GM23338 (cell line): Measurements from ENCODE around the gene FUT7. TPM values are rescaled to one million over a fixed set of nuclear protein-coding genes. Genes with fewer than 3 reads are reported as not detected.

ENCODE experiments used
- ATAC-seq: fragments of 200-7000 bp; cut with Tn5 transposase; 3 replicates; pipeline ENCODE4 v1.9.1; 2020
- DNase-seq: peaks from one replicate; pipeline ENCODE4 v3.0.0-alpha.2; 2015; ENCODE audit warnings: low spot score
- H2AFZ ChIP-seq: fragments of 200-600 bp; sonication (generic); 2 replicates; pipeline ENCODE4 v1.8.0; 2016; ENCODE audit warnings: antibody characterized with exemption, mild to moderate bottlenecking, moderate library complexity
- H3F3A ChIP-seq: fragments of 200-600 bp; sonication (generic); replicated peaks from 2 replicates; pipeline ENCODE4 v1.8.0; 2017; ENCODE audit warnings: antibody characterized with exemption, mixed run types, low read depth
- H3K27ac ChIP-seq: fragments of 200-600 bp; sonication (generic); 2 replicates; pipeline ENCODE4 v1.6.1; 2016; ENCODE audit warnings: low read depth
- H3K27me3 ChIP-seq: fragments of 200-600 bp; sonication (generic); 2 replicates; pipeline ENCODE4 v1.8.0; 2016; ENCODE audit warnings: mild to moderate bottlenecking, mixed run types, moderate library complexity; ENCODE audit not compliant: insufficient read depth
- H3K36me3 ChIP-seq: fragments of 200-600 bp; sonication (generic); 2 replicates; pipeline ENCODE4 v1.8.0; 2016; ENCODE audit warnings: mild to moderate bottlenecking; ENCODE audit not compliant: insufficient read depth
- H3K4me1 ChIP-seq: fragments of 200-600 bp; sonication (generic); 2 replicates; pipeline ENCODE4 v1.8.0; 2016; ENCODE audit warnings: mild to moderate bottlenecking, moderate library complexity; ENCODE audit not compliant: insufficient read depth
- H3K4me2 ChIP-seq: fragments of 200-600 bp; sonication (generic); 2 replicates; pipeline ENCODE4 v1.7.1; 2017; ENCODE audit warnings: mixed run types
- H3K4me3 ChIP-seq: fragments of 200-600 bp; sonication (generic); 2 replicates; pipeline ENCODE4 v1.6.1; 2016; ENCODE audit warnings: mixed run types
- H3K79me2 ChIP-seq: fragments of 200-600 bp; sonication (generic); replicated peaks from 2 replicates; pipeline ENCODE4 v1.8.0; 2017; ENCODE audit warnings: mild to moderate bottlenecking; ENCODE audit not compliant: insufficient read depth
- H3K9me2 ChIP-seq: fragments of 200-600 bp; sonication (generic); 2 replicates; pipeline ENCODE4 v1.8.0; 2017; ENCODE audit not compliant: insufficient read depth
- H4K20me1 ChIP-seq: fragments of 200-600 bp; sonication (generic); replicated peaks from 2 replicates; pipeline ENCODE4 v1.8.0; 2017; ENCODE audit warnings: mild to moderate bottlenecking; ENCODE audit not compliant: insufficient read depth
- H3K27ac Mint-ChIP-seq: 2 replicates; pipeline ENCODE4 v1.8.0; 2020; ENCODE audit warnings: inconsistent platforms, mild to moderate bottlenecking, moderate library complexity, mixed read lengths
- H3K27me3 Mint-ChIP-seq: 3 replicates; pipeline ENCODE4 v1.8.0; 2022; ENCODE audit warnings: low read depth, mild to moderate bottlenecking, moderate library complexity, mixed read lengths, inconsistent platforms; ENCODE audit not compliant: insufficient read depth, poor library complexity
- H3K36me3 Mint-ChIP-seq: 3 replicates; pipeline ENCODE4 v1.8.0; 2021; ENCODE audit warnings: low read depth, mild to moderate bottlenecking, inconsistent platforms, moderate library complexity, mixed read lengths
- H3K4me1 Mint-ChIP-seq: 3 replicates; pipeline ENCODE4 v1.8.0; 2020; ENCODE audit warnings: mild to moderate bottlenecking, inconsistent platforms, mixed read lengths
- H3K4me3 Mint-ChIP-seq: 3 replicates; pipeline ENCODE4 v1.8.0; 2021; ENCODE audit warnings: moderate library complexity, mild to moderate bottlenecking, inconsistent platforms, mixed read lengths
- H3K9me3 Mint-ChIP-seq: 3 replicates; pipeline ENCODE4 v1.8.0; 2020; ENCODE audit warnings: moderate library complexity, mild to moderate bottlenecking, inconsistent platforms, mixed read lengths
- CREB1 ChIP-seq: fragments of 250-450 bp; sonication (Bioruptor Pico); IDR thresholded peaks from 2 replicates; pipeline ENCODE4 v1.5.0; 2020; ENCODE audit warnings: low read depth, mild to moderate bottlenecking, moderate library complexity
- EZH2 ChIP-seq: fragments of 200-600 bp; sonication (generic); IDR thresholded peaks from one replicate; pipeline ENCODE4 v1.8.0; 2017; ENCODE audit warnings: antibody characterized with exemption, mild to moderate bottlenecking, low read depth; ENCODE audit not compliant: unreplicated experiment
- EZH2phosphoT487 ChIP-seq: fragments of 200-600 bp; sonication (generic); IDR thresholded peaks from one replicate; pipeline ENCODE4 v1.8.1; 2018; ENCODE audit warnings: antibody characterized with exemption; ENCODE audit not compliant: unreplicated experiment
- JUNB ChIP-seq: IDR thresholded peaks from one replicate; pipeline ENCODE4 v1.6.1; 2016; ENCODE audit warnings: antibody characterized with exemption; ENCODE audit not compliant: unreplicated experiment
- NANOG ChIP-seq: IDR thresholded peaks from 2 replicates; pipeline ENCODE4 v1.6.1; 2016; ENCODE audit warnings: antibody characterized with exemption, borderline replicate concordance
- POLR2AphosphoS5 ChIP-seq: IDR thresholded peaks from 2 replicates; pipeline ENCODE4 v1.6.1; 2016; ENCODE audit warnings: antibody characterized with exemption, low read depth
- STAT1 ChIP-seq: IDR thresholded peaks from one replicate; pipeline ENCODE4 v1.6.1; 2016; ENCODE audit warnings: antibody characterized with exemption; ENCODE audit not compliant: unreplicated experiment
- ZNF114 ChIP-seq: fragments of 250-450 bp; sonication (Bioruptor Pico); IDR thresholded peaks from 2 replicates; pipeline ENCODE4 v1.5.0; 2020; ENCODE audit warnings: mild to moderate bottlenecking, moderate library complexity
- polyA plus RNA-seq: library from polyadenylated mRNA; unstranded; fragments of >200 nt; fragmentation: Nextera tagmentation; extraction: Ambion mirVana; gene quantifications from 2 replicates; pipeline ENCODE4 v1.2.1, GENCODE V29; 2016
- total RNA-seq: library from RNA; depleted of rRNA; stranded (reverse); fragments of >200 nt; shearing (Covaris generic); gene quantifications from 2 replicates; pipeline ENCODE4 v1.2.3, GENCODE V29; 2014
- TF ChIP-seq, protein P1 (sequence below): fragments of 250-450 bp; sonication (Bioruptor Pico); IDR thresholded peaks from 2 replicates; pipeline ENCODE4 v1.5.0; 2020; ENCODE audit warnings: mild to moderate bottlenecking, moderate library complexity
- TF ChIP-seq, protein P2 (sequence below): IDR thresholded peaks from one replicate; pipeline ENCODE4 v1.6.1; 2018; ENCODE audit warnings: antibody characterized with exemption; ENCODE audit not compliant: unreplicated experiment
- TF ChIP-seq, protein P3 (sequence below): IDR thresholded peaks from 2 replicates; pipeline ENCODE4 v1.6.1; 2016; ENCODE audit warnings: antibody characterized with exemption

Gene FUT7
- total and polyA plus RNA-seq, 2 experiments from 2014 or later: not detected

DNA sequence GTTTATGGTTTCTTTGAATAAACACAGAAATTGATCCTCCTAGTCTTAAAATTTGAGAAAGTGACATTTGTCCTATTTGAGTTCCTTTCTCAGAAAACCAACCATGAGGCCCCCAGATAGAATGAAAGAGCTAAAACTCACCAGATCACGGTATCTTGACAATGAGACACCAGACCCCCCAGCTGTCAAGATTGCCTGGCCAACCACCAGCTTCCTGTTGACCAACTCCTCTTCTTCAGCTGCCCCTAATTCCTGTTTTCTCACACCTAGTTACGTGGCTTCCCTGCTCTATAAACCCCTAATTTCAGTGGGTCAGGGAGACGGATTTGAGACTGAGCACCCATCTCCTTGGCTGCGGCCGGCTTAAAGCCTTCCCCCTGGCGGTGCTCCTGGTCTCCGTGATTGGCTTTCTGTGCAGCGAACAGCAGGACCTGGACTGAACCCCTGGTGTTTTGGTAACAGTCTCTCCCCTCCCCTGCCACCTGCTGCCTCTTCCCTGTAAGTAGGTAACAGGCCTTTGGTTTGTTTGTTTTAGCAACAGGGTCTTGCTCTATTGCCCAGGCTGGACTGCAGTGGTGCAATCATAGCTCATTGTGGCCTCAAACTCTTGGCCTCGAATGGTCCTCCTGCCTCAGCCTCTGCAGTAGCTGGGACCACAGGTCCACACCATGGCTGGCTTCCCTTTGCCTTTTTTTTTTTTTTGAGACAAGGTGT is 26.8 kb upstream of the FUT7 start:
- Histone ChIP-seq H3K9me2 (no peaks in the 10 kb centered on the region), H3K27ac (no peak overlapping the region), H3F3A (no peaks in the 10 kb centered on the region), H3K4me2 (no peak overlapping the region), H3K4me1 (no peaks in the 10 kb centered on the region), H4K20me1 (no peaks in the 10 kb centered on the region), H2AFZ (no peak overlapping the region), H3K4me3 (no peak overlapping the region), H3K36me3 (no peaks in the 10 kb centered on the region), H3K27me3 (peaks cover 20% of the 10 kb centered on the region), H3K79me2 (no peaks in the 10 kb centered on the region)
- Mint-ChIP-seq H3K9me3 (no peaks in the 10 kb centered on the region), H3K27me3 (peaks cover 22% of the 10 kb centered on the region), H3K4me3 (no peak overlapping the region), H3K4me1 (peaks cover 2% of the 10 kb centered on the region; the same call in 1 of the 3 replicates), H3K36me3 (no peaks in the 10 kb centered on the region), H3K27ac (no peak overlapping the region)
- DNase-seq: no peak
- TF ChIP-seq CREB1: no peak
- no peak for ATAC-seq

DNA sequence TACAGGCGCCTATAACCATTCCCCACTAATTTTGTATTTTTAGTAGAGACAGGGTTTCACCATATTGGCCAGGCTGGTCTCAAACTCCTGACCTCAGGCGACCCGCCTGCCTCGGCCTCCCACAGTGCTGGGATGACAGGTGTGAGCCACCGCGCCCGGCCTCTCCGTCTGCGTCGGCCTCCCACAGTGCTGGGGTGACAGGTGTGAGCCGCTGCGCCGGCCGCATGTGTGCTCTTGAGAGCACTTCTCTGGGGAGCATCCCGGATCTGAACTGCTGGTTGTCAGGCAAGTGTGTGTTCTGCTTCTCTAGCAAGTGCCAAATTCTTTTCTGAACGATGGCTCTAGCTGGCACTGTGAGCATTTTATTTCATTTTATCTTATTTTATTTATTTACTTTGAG is 25.7 kb upstream of the FUT7 start:
- H3K9me3 Mint-ChIP-seq: no peaks in the 10 kb centered on the region
- Histone ChIP-seq H3K9me2 (no peaks in the 10 kb centered on the region), H3K4me1 (no peaks in the 10 kb centered on the region), H4K20me1 (no peaks in the 10 kb centered on the region), H3K79me2 (no peaks in the 10 kb centered on the region), H3K36me3 (no peaks in the 10 kb centered on the region), H3K4me2 (no peak overlapping the region), H3K27me3 (peaks cover 31% of the 10 kb centered on the region), H2AFZ (no peak overlapping the region), H3K4me3 (no peak overlapping the region), H3K27ac (no peak overlapping the region), H3F3A (0 out of 2 replicates have a peak, but pooled peaks cover under 1% of the 10 kb centered on the region)
- peaks cover 30% of the 10 kb centered on the region for H3K27me3 Mint-ChIP-seq
- ATAC-seq: no peak
- H3K4me3 Mint-ChIP-seq: no peak overlapping the region
- H3K4me1 Mint-ChIP-seq: peaks cover 2% of the 10 kb centered on the region; the same call in 1 of the 3 replicates
- TF ChIP-seq ZNF114 (CRISPR knock-in tag) (no peak), STAT1 (no peak), EZH2phosphoT487 (no peak), EZH2 (no peak), CREB1 (no peak), POLR2AphosphoS5 (no peak), JUNB (no peak), NANOG (no peak)
- TF ChIP-seq, protein P1, sequence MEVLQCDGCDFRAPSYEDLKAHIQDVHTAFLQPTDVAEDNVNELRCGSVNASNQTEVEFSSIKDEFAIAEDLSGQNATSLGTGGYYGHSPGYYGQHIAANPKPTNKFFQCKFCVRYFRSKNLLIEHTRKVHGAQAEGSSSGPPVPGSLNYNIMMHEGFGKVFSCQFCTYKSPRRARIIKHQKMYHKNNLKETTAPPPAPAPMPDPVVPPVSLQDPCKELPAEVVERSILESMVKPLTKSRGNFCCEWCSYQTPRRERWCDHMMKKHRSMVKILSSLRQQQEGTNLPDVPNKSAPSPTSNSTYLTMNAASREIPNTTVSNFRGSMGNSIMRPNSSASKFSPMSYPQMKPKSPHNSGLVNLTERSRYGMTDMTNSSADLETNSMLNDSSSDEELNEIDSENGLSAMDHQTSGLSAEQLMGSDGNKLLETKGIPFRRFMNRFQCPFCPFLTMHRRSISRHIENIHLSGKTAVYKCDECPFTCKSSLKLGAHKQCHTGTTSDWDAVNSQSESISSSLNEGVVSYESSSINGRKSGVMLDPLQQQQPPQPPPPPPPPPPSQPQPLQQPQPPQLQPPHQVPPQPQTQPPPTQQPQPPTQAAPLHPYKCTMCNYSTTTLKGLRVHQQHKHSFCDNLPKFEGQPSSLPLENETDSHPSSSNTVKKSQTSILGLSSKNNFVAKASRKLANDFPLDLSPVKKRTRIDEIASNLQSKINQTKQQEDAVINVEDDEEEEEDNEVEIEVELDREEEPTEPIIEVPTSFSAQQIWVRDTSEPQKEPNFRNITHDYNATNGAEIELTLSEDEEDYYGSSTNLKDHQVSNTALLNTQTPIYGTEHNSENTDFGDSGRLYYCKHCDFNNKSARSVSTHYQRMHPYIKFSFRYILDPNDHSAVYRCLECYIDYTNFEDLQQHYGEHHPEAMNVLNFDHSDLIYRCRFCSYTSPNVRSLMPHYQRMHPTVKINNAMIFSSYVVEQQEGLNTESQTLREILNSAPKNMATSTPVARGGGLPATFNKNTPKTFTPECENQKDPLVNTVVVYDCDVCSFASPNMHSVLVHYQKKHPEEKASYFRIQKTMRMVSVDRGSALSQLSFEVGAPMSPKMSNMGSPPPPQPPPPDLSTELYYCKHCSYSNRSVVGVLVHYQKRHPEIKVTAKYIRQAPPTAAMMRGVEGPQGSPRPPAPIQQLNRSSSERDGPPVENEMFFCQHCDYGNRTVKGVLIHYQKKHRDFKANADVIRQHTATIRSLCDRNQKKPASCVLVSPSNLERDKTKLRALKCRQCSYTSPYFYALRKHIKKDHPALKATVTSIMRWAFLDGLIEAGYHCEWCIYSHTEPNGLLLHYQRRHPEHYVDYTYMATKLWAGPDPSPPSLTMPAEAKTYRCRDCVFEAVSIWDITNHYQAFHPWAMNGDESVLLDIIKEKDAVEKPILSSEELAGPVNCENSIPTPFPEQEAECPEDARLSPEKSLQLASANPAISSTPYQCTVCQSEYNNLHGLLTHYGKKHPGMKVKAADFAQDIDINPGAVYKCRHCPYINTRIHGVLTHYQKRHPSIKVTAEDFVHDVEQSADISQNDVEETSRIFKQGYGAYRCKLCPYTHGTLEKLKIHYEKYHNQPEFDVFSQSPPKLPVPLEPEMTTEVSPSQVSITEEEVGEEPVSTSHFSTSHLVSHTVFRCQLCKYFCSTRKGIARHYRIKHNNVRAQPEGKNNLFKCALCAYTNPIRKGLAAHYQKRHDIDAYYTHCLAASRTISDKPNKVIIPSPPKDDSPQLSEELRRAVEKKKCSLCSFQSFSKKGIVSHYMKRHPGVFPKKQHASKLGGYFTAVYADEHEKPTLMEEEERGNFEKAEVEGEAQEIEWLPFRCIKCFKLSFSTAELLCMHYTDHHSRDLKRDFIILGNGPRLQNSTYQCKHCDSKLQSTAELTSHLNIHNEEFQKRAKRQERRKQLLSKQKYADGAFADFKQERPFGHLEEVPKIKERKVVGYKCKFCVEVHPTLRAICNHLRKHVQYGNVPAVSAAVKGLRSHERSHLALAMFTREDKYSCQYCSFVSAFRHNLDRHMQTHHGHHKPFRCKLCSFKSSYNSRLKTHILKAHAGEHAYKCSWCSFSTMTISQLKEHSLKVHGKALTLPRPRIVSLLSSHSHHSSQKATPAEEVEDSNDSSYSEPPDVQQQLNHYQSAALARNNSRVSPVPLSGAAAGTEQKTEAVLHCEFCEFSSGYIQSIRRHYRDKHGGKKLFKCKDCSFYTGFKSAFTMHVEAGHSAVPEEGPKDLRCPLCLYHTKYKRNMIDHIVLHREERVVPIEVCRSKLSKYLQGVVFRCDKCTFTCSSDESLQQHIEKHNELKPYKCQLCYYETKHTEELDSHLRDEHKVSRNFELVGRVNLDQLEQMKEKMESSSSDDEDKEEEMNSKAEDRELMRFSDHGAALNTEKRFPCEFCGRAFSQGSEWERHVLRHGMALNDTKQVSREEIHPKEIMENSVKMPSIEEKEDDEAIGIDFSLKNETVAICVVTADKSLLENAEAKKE: no peak
- TF ChIP-seq, protein P2, sequence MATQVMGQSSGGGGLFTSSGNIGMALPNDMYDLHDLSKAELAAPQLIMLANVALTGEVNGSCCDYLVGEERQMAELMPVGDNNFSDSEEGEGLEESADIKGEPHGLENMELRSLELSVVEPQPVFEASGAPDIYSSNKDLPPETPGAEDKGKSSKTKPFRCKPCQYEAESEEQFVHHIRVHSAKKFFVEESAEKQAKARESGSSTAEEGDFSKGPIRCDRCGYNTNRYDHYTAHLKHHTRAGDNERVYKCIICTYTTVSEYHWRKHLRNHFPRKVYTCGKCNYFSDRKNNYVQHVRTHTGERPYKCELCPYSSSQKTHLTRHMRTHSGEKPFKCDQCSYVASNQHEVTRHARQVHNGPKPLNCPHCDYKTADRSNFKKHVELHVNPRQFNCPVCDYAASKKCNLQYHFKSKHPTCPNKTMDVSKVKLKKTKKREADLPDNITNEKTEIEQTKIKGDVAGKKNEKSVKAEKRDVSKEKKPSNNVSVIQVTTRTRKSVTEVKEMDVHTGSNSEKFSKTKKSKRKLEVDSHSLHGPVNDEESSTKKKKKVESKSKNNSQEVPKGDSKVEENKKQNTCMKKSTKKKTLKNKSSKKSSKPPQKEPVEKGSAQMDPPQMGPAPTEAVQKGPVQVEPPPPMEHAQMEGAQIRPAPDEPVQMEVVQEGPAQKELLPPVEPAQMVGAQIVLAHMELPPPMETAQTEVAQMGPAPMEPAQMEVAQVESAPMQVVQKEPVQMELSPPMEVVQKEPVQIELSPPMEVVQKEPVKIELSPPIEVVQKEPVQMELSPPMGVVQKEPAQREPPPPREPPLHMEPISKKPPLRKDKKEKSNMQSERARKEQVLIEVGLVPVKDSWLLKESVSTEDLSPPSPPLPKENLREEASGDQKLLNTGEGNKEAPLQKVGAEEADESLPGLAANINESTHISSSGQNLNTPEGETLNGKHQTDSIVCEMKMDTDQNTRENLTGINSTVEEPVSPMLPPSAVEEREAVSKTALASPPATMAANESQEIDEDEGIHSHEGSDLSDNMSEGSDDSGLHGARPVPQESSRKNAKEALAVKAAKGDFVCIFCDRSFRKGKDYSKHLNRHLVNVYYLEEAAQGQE: no peak
- TF ChIP-seq, protein P3, sequence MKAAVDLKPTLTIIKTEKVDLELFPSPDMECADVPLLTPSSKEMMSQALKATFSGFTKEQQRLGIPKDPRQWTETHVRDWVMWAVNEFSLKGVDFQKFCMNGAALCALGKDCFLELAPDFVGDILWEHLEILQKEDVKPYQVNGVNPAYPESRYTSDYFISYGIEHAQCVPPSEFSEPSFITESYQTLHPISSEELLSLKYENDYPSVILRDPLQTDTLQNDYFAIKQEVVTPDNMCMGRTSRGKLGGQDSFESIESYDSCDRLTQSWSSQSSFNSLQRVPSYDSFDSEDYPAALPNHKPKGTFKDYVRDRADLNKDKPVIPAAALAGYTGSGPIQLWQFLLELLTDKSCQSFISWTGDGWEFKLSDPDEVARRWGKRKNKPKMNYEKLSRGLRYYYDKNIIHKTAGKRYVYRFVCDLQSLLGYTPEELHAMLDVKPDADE: no peak
- no peaks in the 10 kb centered on the region for H3K36me3 Mint-ChIP-seq
- H3K27ac Mint-ChIP-seq: no peak overlapping the region
- no peak for DNase-seq
